HepG2 (cell line): Measurements from ENCODE around the gene SURF1.
"Not testable (repeated sequence)": the region's sequence is repeated elsewhere in the genome, so short reads cannot be mapped to it uniquely, and the experiment has no call there.

Experiments used
- CTCF ChIP-seq: sonication (generic); formaldehyde crosslinking; IDR thresholded peaks from 2 replicates; pipeline ENCODE4 v1.5.0; 2020; ENCODE audit warnings: mild to moderate bottlenecking, missing genetic modification reagents, moderate library complexity
- ELK4 ChIP-seq: sonication (generic); formaldehyde crosslinking; IDR thresholded peaks from 2 replicates; pipeline ENCODE4 v1.9.0; 2021; ENCODE audit warnings: missing genetic modification reagents, borderline replicate concordance
- FOXK2 ChIP-seq: fragments of 450-650 bp; IDR thresholded peaks from 2 replicates; pipeline ENCODE4 v1.6.1; 2016
- REST ChIP-seq, 2 experiments: IDR thresholded peaks; 2 replicates each; pipeline ENCODE4 v1.6.1; 2011 to 2012; ENCODE audit warnings: low read length in 2 of 2, borderline replicate concordance in 1 of 2, low read depth in 1 of 2, mild to moderate bottlenecking in 1 of 2, moderate library complexity in 1 of 2
- TRIM22 ChIP-seq: fragments of 450-650 bp; IDR thresholded peaks from 2 replicates; pipeline ENCODE4 v1.6.1; 2017
- ZNF121 ChIP-seq: sonication (generic); formaldehyde crosslinking; IDR thresholded peaks from 2 replicates; pipeline ENCODE4 v1.5.0; 2020; ENCODE audit warnings: mild to moderate bottlenecking, missing genetic modification reagents

- TF ChIP-seq TRIM22; ELK4 (CRISPR knock-in tag); FOXK2; ZNF121 (CRISPR knock-in tag); REST (IDR thresholded peaks at IDR 0.05; ENCODE audit: borderline replicate concordance in 1 of 2, low read depth in 1 of 2, low read length in 2 of 2): not testable (repeated sequence)
- TF ChIP-seq CTCF, result peak; percentile 79
Measured at GRCh38 chr9:133329306-133330156, 26.8 kb downstream of the SURF1 start.
